Thyroid gland (tissue), 4 donors: ENCODE measurements around the gene REM2.

ENCODE experiments used
- POLR2A ChIP-seq, 2 donors: fragments of 450-650 bp; IDR thresholded peaks; one replicate each; pipeline ENCODE4 v1.6.1; 2017; ENCODE audit warnings: antibody characterized with exemption in 2 of 2, mild to moderate bottlenecking in 2 of 2, moderate library complexity in 1 of 2
- TF ChIP-seq, protein P1 (sequence below), 6 experiments: fragments of 200-600 bp in 3 of 6; fragments of 450-650 bp in 3 of 6; sonication (generic) in 3 of 6; IDR thresholded peaks; one replicate each; pipeline ENCODE4 v1.5.1; 2016 to 2019; ENCODE audit warnings: antibody characterized with exemption in 6 of 6, mild to moderate bottlenecking in 2 of 6, inconsistent platforms in 1 of 6, moderate library complexity in 1 of 6

DNA sequence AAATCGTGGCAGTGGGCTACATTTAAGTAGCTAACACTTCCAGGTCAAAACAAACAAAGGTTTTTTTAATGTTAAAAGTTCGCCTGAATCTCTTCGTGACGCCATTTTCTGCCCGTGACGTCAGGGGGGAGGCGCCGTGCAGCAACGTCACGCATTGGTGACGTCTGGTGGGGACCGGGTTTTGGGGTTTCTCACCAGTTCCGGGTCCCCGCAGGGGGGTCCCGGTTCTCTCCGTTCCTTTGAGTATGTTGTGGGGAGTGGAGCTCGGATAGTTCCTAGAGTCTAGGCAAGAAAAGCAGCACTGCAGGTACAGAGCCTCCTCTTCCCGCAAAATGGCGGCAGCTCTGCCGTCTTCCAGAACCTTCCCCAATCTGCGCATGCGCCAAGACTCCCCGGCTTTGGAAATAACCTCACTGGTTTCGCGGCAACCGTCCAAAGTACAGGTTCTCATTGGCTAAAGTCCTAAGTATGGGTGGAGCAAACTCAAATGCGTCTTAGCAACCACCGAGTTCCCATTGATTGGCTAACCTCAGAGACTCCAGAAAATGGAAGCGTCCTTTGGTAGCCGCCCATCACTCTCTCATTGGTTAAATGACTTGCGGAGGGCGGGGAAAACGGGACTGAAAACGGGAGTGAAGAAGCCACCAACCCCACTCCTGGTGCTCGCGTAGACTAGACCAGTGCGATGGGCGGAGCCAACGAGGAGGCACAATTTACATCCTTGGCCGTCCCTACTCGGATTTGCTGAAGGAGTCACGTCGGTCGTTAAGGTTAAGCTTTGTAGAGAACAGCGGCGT lies 36.0 kb downstream of the REM2 start, which contains the start of gene RBM23:
- TF ChIP-seq, protein P1, sequence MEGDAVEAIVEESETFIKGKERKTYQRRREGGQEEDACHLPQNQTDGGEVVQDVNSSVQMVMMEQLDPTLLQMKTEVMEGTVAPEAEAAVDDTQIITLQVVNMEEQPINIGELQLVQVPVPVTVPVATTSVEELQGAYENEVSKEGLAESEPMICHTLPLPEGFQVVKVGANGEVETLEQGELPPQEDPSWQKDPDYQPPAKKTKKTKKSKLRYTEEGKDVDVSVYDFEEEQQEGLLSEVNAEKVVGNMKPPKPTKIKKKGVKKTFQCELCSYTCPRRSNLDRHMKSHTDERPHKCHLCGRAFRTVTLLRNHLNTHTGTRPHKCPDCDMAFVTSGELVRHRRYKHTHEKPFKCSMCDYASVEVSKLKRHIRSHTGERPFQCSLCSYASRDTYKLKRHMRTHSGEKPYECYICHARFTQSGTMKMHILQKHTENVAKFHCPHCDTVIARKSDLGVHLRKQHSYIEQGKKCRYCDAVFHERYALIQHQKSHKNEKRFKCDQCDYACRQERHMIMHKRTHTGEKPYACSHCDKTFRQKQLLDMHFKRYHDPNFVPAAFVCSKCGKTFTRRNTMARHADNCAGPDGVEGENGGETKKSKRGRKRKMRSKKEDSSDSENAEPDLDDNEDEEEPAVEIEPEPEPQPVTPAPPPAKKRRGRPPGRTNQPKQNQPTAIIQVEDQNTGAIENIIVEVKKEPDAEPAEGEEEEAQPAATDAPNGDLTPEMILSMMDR (IDR thresholded peaks at IDR 0.05): peak in 1 of 6 experiments; percentile 11
- peak in 1 of 2 donors; percentile 85 for TF ChIP-seq POLR2A (IDR thresholded peaks at IDR 0.05)
